Osteocyte (in vitro differentiated cells): ENCODE measurements around the gene EXOC3L1. TPM values are rescaled to one million over a fixed set of nuclear protein-coding genes. Genes with fewer than 3 reads are reported as not detected.
A peak's percentile ranks its signal among the peaks of the same experiment; 100 is the strongest.

Experiments used
- DNase-seq: peaks from one replicate; pipeline ENCODE4 v3.0.0; 2021; ENCODE audit warnings: mixed read lengths; ENCODE audit not compliant: unreplicated experiment; ENCODE audit errors: extremely low spot score
- H3K27ac Mint-ChIP-seq: one replicate; pipeline ENCODE4 v1.8.0; 2021; ENCODE audit warnings: mild to moderate bottlenecking, mixed read lengths; ENCODE audit not compliant: unreplicated experiment
- H3K27me3 Mint-ChIP-seq: one replicate; pipeline ENCODE4 v1.8.0; 2021; ENCODE audit warnings: mixed read lengths; ENCODE audit not compliant: unreplicated experiment
- H3K36me3 Mint-ChIP-seq: one replicate; pipeline ENCODE4 v1.8.0; 2021; ENCODE audit warnings: mixed read lengths; ENCODE audit not compliant: unreplicated experiment
- H3K4me1 Mint-ChIP-seq: one replicate; pipeline ENCODE4 v1.8.0; 2021; ENCODE audit warnings: mixed read lengths; ENCODE audit not compliant: unreplicated experiment
- H3K4me3 Mint-ChIP-seq: one replicate; pipeline ENCODE4 v1.8.0; 2021; ENCODE audit warnings: mild to moderate bottlenecking, moderate library complexity, mixed read lengths; ENCODE audit not compliant: unreplicated experiment
- H3K9me3 Mint-ChIP-seq: one replicate; pipeline ENCODE4 v1.8.0; 2021; ENCODE audit warnings: mixed read lengths; ENCODE audit not compliant: unreplicated experiment
- total RNA-seq: library from RNA; stranded (reverse); gene quantifications from 2 replicates; pipeline ENCODE4 v1.2.1, GENCODE V29; 2021
- TF ChIP-seq, protein P1 (sequence below): fragments of 200-600 bp; sonication (generic); IDR thresholded peaks from 2 replicates; pipeline ENCODE4 v1.5.0; 2021; ENCODE audit warnings: antibody characterized with exemption, mild to moderate bottlenecking, moderate library complexity

EXOC3L1 gene
- total RNA-seq, 1 donor from 2014 or later = not detected

DNA sequence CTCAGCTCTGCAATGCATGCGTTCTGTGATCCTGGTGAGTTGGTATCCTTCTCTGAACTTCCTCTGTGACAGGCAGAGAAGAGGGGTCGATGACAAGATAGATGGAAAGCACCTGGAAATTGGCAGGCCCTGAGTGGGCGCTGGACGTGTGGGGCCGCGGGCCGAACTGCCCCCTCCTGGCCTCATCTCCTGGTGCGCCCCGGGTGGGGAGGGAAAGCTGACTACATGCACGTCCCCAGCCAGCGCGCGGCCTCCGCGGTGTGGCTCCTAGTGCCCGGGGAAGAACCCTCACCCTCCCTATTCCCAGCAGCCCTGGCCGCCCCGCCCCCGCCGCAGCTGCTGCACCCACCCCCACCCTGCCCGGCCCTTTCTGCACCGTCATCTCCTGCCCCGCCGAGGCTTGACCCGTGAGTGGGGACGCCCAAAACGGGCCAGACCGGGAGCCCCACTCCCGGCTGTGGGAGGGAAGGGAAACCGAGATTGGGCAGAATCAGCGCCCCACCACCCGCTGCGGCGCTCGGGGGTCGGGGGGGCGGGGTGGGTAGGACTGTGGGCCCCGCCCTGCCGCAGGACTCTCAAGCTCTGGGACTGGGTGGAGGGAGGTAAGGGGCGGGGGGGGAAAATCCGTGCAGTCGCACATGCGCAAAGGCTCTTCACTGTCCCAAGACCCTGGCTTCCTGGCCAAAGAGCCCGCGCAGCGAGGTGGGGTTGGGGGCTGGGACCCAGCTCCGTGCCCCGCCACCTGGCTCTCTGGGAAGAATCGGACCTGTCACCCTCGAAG, 19.6 kb downstream of the EXOC3L1 start, which contains the start of gene NOL3:
NOL3 (plus strand) TSS at position 371 of the 781 bp plus-strand sequence.
- Mint-ChIP-seq H3K27ac (peak within 1 kb of the TSS; percentile 91), H3K4me3 (peak within 1 kb of the TSS; percentile 77), H3K36me3 (no peaks in the 10 kb centered on the region), H3K9me3 (no peaks in the 10 kb centered on the region), H3K4me1 (peaks cover 38% of the 10 kb centered on the region), H3K27me3 (peaks cover 11% of the 10 kb centered on the region)
- TF ChIP-seq, protein P1, sequence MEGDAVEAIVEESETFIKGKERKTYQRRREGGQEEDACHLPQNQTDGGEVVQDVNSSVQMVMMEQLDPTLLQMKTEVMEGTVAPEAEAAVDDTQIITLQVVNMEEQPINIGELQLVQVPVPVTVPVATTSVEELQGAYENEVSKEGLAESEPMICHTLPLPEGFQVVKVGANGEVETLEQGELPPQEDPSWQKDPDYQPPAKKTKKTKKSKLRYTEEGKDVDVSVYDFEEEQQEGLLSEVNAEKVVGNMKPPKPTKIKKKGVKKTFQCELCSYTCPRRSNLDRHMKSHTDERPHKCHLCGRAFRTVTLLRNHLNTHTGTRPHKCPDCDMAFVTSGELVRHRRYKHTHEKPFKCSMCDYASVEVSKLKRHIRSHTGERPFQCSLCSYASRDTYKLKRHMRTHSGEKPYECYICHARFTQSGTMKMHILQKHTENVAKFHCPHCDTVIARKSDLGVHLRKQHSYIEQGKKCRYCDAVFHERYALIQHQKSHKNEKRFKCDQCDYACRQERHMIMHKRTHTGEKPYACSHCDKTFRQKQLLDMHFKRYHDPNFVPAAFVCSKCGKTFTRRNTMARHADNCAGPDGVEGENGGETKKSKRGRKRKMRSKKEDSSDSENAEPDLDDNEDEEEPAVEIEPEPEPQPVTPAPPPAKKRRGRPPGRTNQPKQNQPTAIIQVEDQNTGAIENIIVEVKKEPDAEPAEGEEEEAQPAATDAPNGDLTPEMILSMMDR = no peak
- peak; percentile 91 for DNase-seq

DNA sequence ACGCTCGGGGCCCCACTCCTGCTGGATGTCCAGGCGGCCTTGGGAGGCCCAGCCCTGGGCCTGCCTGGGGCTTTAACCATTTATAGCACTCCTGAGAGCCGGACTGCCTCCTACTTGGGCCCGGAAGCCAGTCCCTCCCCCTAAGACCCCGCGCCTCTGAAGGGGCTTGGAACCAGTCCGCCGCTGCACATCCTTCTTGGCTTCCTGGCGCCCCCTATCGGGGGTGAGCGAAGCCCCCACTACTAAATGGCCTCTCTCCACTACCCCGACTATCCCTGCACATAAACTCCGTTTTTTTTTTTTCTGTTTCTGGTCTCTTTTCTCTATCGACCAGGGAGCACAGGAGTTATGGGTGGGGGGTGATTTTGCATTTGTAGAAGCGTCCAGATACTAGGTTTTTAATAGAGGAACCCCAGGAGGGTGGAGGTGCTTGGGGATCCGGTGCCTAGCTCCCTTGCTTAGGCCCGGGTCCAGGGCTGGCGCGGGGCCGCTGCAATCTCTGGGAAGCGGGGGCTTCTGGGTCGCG, 20.2 kb downstream of the EXOC3L1 start:
- Mint-ChIP-seq H3K36me3 (no peaks in the 10 kb centered on the region), H3K27me3 (peaks cover 16% of the 10 kb centered on the region), H3K4me3 (peak overlapping the region; percentile 77), H3K27ac (peak overlapping the region; percentile 86), H3K9me3 (no peaks in the 10 kb centered on the region), H3K4me1 (peaks cover 43% of the 10 kb centered on the region)
- DNase-seq = no peak
- TF ChIP-seq, protein P1 = peak; percentile 70

DNA sequence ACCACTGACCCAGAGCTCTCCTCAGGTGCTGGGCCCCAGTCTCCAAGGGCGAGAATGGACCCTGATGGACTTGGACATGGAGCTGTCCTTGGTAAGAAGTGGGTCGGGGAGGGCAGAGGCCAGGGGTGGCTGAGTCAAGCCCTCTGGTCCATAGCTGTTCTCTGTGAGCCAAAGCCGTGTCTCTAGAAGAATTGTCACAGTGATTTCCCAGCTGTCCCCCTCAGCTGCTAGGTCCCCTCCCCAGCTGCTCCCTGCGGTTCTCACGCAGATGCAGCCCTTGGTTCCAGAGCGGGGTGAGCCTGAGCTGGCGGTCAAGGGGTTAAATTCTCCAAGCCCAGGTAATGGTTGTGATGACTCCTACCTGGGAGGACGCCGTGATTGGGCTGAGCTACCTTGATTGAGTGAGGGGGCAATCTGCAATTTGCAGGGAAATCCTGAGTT, 20.9 kb downstream of the EXOC3L1 start:
- H3K4me3 Mint-ChIP-seq = no peak overlapping the region
- no peak for DNase-seq
- H3K27me3 Mint-ChIP-seq = peaks cover 20% of the 10 kb centered on the region
- H3K9me3 Mint-ChIP-seq = no peaks in the 10 kb centered on the region
- peaks cover 47% of the 10 kb centered on the region for H3K4me1 Mint-ChIP-seq
- TF ChIP-seq, protein P1 = no peak
- no peak overlapping the region for H3K27ac Mint-ChIP-seq
- no peaks in the 10 kb centered on the region for H3K36me3 Mint-ChIP-seq

DNA sequence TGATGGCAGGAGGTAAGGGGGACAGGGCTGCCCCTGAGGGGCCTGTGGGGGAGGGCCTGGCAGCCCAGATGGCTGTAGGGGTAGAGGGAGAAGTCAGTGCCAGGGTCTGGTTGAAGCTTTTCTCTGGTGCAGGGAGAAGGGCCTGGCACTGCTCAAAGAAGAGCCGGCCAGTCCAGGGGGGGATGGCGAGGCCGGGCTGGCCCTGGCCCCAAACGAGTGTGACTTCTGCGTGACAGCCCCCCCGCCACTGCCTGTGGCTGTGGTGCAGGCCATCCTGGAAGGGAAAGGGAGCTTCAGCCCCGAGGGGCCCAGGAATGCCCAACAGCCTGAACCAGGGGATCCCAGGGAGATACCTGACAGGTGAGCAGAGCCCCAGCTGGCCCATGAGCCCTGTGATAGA, 22.3 kb downstream of the EXOC3L1 start:
- Mint-ChIP-seq H3K27me3 (peaks cover 22% of the 10 kb centered on the region), H3K36me3 (no peaks in the 10 kb centered on the region), H3K4me3 (no peak overlapping the region), H3K27ac (no peak overlapping the region), H3K9me3 (no peaks in the 10 kb centered on the region), H3K4me1 (peaks cover 39% of the 10 kb centered on the region)
- no peak for DNase-seq
- TF ChIP-seq, protein P1 = no peak

DNA sequence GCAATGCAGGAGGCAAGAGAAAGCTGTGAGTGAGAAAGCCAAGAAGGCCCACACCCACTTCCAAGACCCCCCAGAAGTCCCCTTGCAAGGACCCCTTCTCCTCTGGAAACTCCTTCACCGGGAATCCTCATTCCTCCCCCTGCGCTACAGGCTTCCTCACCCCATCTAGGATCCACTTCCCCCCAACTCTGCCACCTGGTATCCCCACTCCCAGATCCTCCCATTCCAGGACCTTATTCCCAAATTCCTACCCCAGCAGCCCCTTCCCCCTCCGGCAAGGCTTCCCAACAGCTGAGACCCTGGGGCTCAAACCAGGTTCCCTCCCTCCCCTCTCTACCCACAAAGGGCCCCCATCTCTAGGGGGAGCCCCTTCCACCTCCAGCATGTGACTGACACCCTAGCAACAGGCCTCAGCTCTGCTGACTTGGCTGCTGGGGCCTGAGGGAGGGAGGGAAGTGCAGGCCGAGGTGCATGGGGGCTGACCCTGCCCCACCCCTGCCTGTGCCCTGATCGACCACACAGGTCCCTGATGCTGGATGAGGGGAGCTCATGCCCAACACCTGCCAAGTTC, 23.3 kb downstream of the EXOC3L1 start:
- TF ChIP-seq, protein P1 = no peak
- Mint-ChIP-seq H3K4me3 (no peak overlapping the region), H3K9me3 (no peaks in the 10 kb centered on the region), H3K4me1 (peaks cover 43% of the 10 kb centered on the region), H3K27ac (no peak overlapping the region), H3K27me3 (peaks cover 26% of the 10 kb centered on the region), H3K36me3 (no peaks in the 10 kb centered on the region)
- DNase-seq = no peak
